ENCODE data around the gene GDPD4.

The GDPD4 gene

DNA sequence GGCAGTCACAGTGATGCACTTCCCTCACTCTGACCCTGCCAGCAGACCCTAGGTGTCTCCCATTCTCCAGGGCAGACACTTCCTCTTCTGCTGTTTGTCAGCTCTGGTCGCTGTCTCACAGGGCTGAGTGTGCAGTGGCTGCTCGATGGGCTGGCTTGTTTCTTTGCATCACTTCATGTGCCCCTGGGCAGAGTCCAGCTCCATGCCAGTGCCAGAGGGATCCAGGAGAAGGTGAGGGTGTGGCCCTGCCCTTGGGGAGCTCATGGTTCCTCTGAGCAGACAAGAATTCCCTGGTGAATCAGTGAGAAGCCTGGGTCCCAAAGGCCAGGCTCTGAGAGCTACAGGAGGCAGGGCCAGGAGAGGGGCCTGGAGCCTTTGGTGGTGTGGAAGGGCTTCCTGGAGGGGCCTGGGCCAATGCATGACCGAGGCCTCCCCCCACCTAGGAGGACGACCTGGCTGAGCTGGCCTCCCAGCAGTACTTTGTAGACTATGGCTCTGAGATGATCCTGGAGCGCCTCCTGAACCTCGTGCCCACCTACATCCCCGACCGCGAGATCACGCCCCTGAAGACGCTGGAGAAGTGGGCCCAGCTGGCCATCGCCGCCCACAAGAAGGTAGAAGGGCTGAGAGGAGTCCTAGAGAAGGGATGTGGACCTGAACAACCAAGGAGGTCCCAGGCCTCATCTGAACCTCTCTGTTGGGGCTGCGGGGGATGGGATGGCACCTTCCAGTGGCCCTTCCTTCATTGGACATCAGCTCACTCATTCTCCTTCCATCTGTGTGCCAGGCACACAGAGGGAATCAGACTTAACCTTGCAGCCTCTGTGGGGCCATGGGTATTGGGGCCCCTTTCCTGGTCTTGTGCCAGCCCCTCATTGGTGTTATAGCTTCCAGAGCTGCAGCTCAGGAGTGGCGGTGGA is 107.3 kb downstream of the GDPD4 start:
- no peaks in the 10 kb centered on the region for H3K9me3 ChIP-seq (ENCODE audit: insufficient read depth, low read depth, low read length)

DNA sequence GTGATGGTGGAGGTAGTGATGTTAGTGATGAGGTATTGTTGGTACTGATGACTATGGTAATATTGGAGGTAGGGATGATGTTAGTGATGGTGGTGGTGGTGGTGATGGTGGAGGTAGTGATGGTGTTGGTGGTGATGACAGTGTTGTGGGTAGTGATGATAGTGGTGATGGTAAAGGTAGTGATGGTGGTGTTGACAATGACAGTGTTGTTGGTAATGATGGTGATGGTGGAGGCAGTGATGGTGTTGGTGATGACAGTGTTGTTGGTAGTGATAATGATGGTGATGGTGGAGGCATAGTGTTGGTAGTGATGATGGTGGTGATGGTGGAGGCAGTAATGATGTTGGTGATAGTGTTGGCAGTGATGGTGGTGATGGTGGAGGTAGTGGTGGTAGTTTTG is 108.3 kb downstream of the GDPD4 start:
- Histone ChIP-seq H3K9ac (ENCODE audit: low read depth, low read length) (no peak overlapping the region), H3K4me3 (ENCODE audit: low read length) (no peak overlapping the region), H3K27ac (ENCODE audit: low read depth, low read length) (no peak overlapping the region), H3K9me3 (ENCODE audit: insufficient read depth, low read depth, low read length) (no peaks in the 10 kb centered on the region), H3K27me3 (ENCODE audit: insufficient read depth, low read length) (no peaks in the 10 kb centered on the region), H3K4me1 (ENCODE audit: insufficient read depth, low read length) (no peaks in the 10 kb centered on the region), H3K36me3 (ENCODE audit: insufficient read depth, low read length) (no peaks in the 10 kb centered on the region)

More for the DNA sequence above, 107.3 kb downstream of the GDPD4 start:
- H3K9ac ChIP-seq (ENCODE audit: low read depth, low read length), result no peak overlapping the region
- H3K4me3 ChIP-seq (ENCODE audit: low read length), result no peak overlapping the region
- H3K4me1 ChIP-seq (ENCODE audit: insufficient read depth, low read length), result no peaks in the 10 kb centered on the region
- no peak overlapping the region for H3K27ac ChIP-seq (ENCODE audit: low read depth, low read length)
- 93% methylated on average over 15 of the region's 15 CpGs for WGBS
- H3K36me3 ChIP-seq (ENCODE audit: insufficient read depth, low read length), result no peaks in the 10 kb centered on the region
- H3K27me3 ChIP-seq (ENCODE audit: insufficient read depth, low read length), result no peaks in the 10 kb centered on the region

DNA sequence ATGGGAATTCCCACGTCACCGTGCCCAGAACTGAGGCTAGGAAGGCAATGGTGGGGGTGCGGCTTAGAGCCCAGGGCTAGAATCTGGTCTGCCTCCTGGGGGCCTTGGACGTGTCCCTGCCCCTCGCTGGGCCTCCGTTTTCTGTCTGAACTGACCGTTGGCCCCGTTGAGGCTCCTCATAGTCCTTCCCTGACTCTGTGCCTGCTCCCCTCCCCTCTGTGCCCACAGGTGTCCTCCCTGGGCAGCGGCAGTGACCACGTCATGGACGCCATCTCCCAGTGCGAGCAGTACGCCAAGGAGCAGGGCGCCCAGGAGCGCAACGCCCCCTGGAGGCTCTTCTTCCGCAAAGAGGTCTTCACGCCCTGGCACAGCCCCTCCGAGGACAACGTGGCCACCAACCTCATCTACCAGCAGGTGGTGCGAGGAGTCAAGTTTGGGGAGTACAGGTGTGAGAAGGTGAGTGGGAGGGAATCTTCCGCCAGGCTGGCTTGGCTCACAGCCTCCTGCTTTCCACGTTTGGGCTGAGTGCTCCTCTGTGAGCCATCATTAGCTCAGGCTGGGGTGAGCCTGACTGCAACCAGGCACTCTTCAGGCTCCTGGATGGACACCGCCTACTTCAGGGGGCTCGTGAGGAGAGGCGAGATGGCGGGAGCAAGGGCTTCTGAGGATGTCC is 109.5 kb downstream of the GDPD4 start:
- Histone ChIP-seq H3K27me3 (ENCODE audit: insufficient read depth, low read length) (no peaks in the 10 kb centered on the region), H3K9ac (ENCODE audit: low read depth, low read length) (no peak overlapping the region), H3K9me3 (ENCODE audit: insufficient read depth, low read depth, low read length) (no peaks in the 10 kb centered on the region), H3K27ac (ENCODE audit: low read depth, low read length) (no peak overlapping the region), H3K4me1 (ENCODE audit: insufficient read depth, low read length) (no peaks in the 10 kb centered on the region), H3K36me3 (ENCODE audit: insufficient read depth, low read length) (no peaks in the 10 kb centered on the region), H3K4me3 (ENCODE audit: low read length) (no peak overlapping the region)
- 36% methylated on average over 27 of the region's 27 CpGs for WGBS

GRCh38 chr11:77191429-77191822 is 110.1 kb downstream of the GDPD4 start:
- H3K9me3 ChIP-seq (ENCODE audit: insufficient read depth, low read depth, low read length), result no peaks in the 10 kb centered on the region

GRCh38 chr11:77190331-77191075 is 111.0 kb downstream of the GDPD4 start:
- H3K9me3 ChIP-seq (ENCODE audit: insufficient read depth, low read depth, low read length), result no peaks in the 10 kb centered on the region
- WGBS, result 94% methylated on average over 21 of the region's 21 CpGs

More at GRCh38 chr11:77191429-77191822, 110.1 kb downstream of the GDPD4 start:
- Histone ChIP-seq H3K27me3 (ENCODE audit: insufficient read depth, low read length) (no peaks in the 10 kb centered on the region), H3K4me1 (ENCODE audit: insufficient read depth, low read length) (no peaks in the 10 kb centered on the region), H3K4me3 (ENCODE audit: low read length) (no peak overlapping the region), H3K36me3 (ENCODE audit: insufficient read depth, low read length) (no peaks in the 10 kb centered on the region), H3K9ac (ENCODE audit: low read depth, low read length) (no peak overlapping the region), H3K27ac (ENCODE audit: low read depth, low read length) (no peak overlapping the region)
- 90% methylated on average over 11 of the region's 11 CpGs for WGBS

DNA sequence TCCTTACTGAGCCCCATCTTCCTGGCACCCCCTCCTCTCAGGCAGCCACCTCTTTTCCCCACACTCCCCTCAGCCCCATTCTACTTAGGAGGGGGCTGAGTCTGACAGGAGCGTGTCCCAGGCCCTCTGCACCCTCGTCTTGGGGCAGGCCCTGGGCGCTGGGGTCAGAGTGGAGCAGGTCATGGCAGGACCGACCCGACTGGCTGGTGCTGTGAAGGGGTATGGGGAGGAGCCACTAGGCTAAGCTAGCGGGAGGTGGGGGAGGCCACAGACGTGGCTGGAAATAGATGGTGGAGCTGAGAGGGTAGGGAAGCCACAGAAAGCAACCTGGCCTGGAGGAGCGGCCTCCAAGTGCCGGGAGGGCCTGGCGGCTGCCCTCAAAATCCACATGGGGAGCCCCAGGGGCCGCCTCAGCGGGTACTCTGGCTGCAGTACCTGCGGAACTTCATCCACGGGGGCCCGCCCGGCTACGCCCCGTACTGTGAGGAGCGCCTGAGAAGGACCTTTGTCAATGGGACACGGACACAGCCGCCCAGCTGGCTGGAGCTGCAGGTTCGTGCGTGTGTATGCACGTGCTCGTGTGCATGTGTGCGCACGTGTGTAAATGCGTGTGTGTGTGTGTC is 111.8 kb downstream of the GDPD4 start:
- no peaks in the 10 kb centered on the region for H3K4me1 ChIP-seq (ENCODE audit: insufficient read depth, low read length)
- H3K36me3 ChIP-seq (ENCODE audit: insufficient read depth, low read length), result no peaks in the 10 kb centered on the region
- no peak overlapping the region for H3K4me3 ChIP-seq (ENCODE audit: low read length)
- H3K9ac ChIP-seq (ENCODE audit: low read depth, low read length), result no peak overlapping the region
- no peaks in the 10 kb centered on the region for H3K27me3 ChIP-seq (ENCODE audit: insufficient read depth, low read length)
- no peak overlapping the region for H3K27ac ChIP-seq (ENCODE audit: low read depth, low read length)
- 94% methylated on average over 28 of the region's 28 CpGs for whole genome bisulfite sequencing
- no peaks in the 10 kb centered on the region for H3K9me3 ChIP-seq (ENCODE audit: insufficient read depth, low read depth, low read length)

More at GRCh38 chr11:77190331-77191075, 111.0 kb downstream of the GDPD4 start:
- H3K27me3 ChIP-seq (ENCODE audit: insufficient read depth, low read length), result no peaks in the 10 kb centered on the region
- no peaks in the 10 kb centered on the region for H3K4me1 ChIP-seq (ENCODE audit: insufficient read depth, low read length)
- no peaks in the 10 kb centered on the region for H3K36me3 ChIP-seq (ENCODE audit: insufficient read depth, low read length)
- H3K27ac ChIP-seq (ENCODE audit: low read depth, low read length), result no peak overlapping the region
- no peak overlapping the region for H3K9ac ChIP-seq (ENCODE audit: low read depth, low read length)
- H3K4me3 ChIP-seq (ENCODE audit: low read length), result no peak overlapping the region

DNA sequence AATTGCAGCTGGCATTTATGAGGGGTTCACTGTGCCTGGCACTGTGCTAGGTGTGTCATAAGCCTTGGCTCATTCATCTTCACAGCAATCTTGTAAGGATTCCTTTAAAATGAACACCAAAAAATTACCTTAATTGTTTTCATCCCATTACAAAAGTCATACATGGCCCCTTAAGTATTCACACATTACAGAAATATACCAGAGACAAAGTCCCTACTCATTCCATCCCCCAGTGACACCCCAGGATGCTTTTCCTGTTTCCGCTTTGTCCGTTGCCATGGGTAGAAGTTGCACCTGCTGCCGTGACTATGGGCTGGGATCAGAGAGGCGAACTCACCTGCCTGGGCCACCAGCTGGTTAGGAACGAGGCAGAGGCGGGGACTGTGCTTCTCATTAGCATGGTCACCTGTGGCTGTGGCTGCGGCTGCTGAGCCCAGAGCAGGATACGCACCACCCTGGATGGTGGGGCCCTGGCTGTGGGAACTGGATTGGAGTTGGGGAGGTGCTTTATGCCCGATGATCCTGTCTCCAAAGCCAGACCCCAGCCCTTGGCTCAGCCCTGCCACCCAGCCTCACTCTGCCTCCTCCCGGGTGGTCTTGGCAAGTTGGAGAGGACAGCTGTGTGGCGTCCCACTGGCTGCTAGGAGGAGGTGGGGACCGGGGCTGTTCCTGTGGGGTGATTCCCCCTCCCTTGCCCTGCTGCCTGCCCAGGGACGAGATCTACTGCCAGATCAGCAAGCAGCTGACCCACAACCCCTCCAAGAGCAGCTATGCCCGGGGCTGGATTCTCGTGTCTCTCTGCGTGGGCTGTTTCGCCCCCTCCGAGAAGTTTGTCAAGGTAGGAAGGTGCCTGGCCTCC is 112.6 kb downstream of the GDPD4 start:
- no peaks in the 10 kb centered on the region for H3K9me3 ChIP-seq (ENCODE audit: insufficient read depth, low read depth, low read length)
- H3K4me1 ChIP-seq (ENCODE audit: insufficient read depth, low read length), result no peaks in the 10 kb centered on the region
- H3K27me3 ChIP-seq (ENCODE audit: insufficient read depth, low read length), result no peaks in the 10 kb centered on the region
- H3K4me3 ChIP-seq (ENCODE audit: low read length), result no peak overlapping the region
- no peaks in the 10 kb centered on the region for H3K36me3 ChIP-seq (ENCODE audit: insufficient read depth, low read length)
- WGBS, result 86% methylated on average over 18 of the region's 18 CpGs
- H3K27ac ChIP-seq (ENCODE audit: low read depth, low read length), result no peak overlapping the region
- no peak overlapping the region; the same call in 1 of the 2 replicates for H3K9ac ChIP-seq (ENCODE audit: low read depth, low read length)

- Histone ChIP-seq H3K9me3 (ENCODE audit: insufficient read depth, low read depth, low read length) (no peaks in the 10 kb centered on the region), H3K36me3 (ENCODE audit: insufficient read depth, low read length) (no peaks in the 10 kb centered on the region), H3K27me3 (ENCODE audit: insufficient read depth, low read length) (no peaks in the 10 kb centered on the region), H3K4me1 (ENCODE audit: insufficient read depth, low read length) (no peaks in the 10 kb centered on the region), H3K4me3 (ENCODE audit: low read length) (no peak overlapping the region), H3K9ac (ENCODE audit: low read depth, low read length) (no peak overlapping the region), H3K27ac (ENCODE audit: low read depth, low read length) (no peak overlapping the region)
- WGBS, result 64% methylated on average over 7 of the region's 7 CpGs
Measured at GRCh38 chr11:77187776-77188632, 113.5 kb downstream of the GDPD4 start.

GRCh38 chr11:77187111-77187750 is 114.3 kb downstream of the GDPD4 start:
- 90% methylated on average over 7 of the region's 9 CpGs for WGBS
- no peaks in the 10 kb centered on the region for H3K27me3 ChIP-seq (ENCODE audit: insufficient read depth, low read length)
- H3K4me3 ChIP-seq (ENCODE audit: low read length), result no peak overlapping the region
- no peaks in the 10 kb centered on the region for H3K4me1 ChIP-seq (ENCODE audit: insufficient read depth, low read length)
- no peak overlapping the region for H3K9ac ChIP-seq (ENCODE audit: low read depth, low read length)
- no peaks in the 10 kb centered on the region for H3K9me3 ChIP-seq (ENCODE audit: insufficient read depth, low read depth, low read length)
- no peaks in the 10 kb centered on the region for H3K36me3 ChIP-seq (ENCODE audit: insufficient read depth, low read length)
- no peak overlapping the region for H3K27ac ChIP-seq (ENCODE audit: low read depth, low read length)
